Stimulated activated CD4-positive, alpha-beta T cell treated with anti-CD3 and anti-CD28 coated beads, TNF-alpha, amount 100 ng/mL, for 1 hour (primary cell): Measurements from ENCODE around the gene MAT1A.

Source experiments
- DNase-seq, 3 donors: peaks; one replicate each; pipeline ENCODE4 v3.0.0-alpha.2; 2020; ENCODE audit warnings: low read depth in 3 of 3, low spot score in 1 of 3

The MAT1A gene

DNA sequence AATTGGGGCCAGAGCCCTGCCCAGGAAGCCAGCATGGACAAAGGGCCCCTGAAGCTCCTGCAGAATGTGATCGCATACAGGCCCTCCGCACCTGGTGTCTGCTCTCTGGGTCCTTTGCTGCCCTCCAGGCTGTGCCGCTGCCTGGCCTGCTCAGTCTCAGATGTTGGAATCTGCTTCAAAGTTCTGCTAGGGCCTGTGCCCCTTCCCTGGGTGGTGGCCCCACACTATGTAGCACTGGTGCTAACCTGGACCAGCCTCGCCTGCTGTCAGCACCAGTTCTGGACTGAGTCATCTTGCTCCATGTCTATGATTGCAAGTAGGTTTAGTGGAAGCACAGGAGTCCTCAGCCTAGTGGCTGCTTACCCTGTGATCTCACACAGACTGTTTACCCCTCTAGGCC is 6.3 kb downstream of the MAT1A start:
- DNase-seq = no peak

DNA sequence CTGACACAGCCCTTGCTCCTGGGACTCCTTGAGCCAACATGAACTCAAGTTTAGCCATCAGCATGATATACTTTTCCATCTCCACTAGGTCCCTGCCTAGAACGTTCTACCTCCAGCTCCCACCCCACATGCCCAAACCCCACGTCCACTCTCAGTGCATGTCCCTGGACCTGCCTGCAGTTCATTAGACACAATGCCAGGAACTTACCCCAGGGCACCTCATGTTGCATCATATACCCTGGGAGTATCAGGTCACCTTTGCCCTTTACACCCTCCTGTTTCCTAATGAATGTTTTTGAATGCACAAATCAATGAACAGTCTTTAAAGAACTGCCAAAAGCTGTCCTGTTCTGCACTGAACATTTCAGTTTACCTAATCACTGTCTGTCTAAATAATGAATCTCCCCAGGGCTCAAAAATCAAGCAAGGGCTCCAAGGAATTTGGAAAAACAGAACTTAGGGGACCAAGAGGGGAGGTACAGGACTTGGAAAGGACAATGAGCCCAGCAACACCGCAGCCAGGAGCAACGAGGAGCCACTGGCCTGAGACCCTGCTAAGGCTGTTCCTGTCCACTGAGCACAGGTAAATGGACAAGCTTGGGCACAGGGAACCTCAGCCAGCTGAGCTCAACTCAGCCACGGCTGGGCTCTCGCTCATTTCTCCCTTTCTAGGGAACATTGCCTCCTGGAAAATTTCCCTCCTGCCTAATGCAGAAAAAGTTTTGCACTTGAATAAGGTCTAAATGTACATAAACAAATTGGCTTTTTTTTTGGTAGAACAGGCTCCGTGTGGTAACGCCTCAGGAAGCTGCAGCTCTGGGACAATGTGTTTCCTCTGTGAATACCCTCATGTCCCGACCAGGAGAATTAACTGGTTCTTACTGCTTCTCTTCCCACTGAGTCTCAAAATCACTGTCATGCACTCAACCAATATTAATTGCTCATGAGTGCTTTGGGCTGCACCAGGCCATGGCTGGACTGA is 7.4 kb downstream of the MAT1A start:
- DNase-seq = no peak

DNA sequence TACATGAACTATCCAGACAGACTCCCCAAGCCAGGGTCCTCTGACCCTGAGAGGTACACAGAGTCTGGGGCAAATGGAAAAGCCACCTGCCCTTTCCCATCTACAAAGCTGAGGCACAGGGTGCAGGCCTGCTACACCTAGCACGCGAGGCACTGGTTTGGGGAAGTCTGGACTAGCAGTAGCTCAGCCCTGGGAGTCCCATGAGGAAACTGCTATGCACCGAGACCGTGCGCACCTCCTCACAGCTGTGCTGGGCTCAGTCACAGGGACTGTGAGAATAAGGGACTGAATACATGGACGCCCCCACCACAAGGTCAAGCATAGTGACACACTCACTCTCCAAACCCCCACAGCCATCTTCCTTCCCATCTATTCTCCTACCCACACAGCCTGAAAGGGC is 8.2 kb downstream of the MAT1A start:
- DNase-seq = no peak

DNA sequence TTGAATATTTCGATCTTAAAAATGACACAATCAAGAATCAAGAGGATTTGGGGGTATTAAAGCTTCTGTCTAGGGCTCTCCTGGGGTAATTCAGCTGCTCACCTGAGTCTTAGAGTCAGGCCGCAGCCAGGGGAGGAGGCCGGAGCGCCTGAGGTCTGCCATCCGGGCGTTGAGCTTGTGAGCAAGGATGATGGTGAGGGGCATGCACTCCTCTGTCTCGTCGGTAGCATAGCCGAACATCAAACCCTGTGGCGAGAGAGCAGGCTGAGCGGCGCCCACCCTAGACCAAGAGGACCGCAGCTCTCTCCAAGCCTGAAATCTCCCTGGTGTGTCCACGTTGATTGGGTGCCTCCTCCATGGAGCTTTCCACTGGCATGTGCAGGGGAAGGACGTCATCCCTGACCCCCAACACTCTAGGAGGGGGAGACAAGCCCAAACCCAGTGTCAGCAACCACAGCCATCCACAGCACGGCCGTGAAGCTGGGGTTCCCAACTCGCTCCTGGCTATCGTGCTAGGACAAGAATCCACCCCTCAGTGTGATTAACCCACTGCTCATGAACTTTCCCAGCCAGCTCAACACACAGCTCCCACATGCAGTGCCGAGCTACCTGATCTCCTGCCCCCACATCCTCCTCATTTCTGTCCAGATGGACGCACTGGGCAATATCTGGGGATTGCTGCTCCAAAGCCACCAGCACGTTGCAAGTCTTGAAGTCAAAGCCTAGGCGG is 9.2 kb downstream of the MAT1A start:
- DNase-seq = no peak

DNA sequence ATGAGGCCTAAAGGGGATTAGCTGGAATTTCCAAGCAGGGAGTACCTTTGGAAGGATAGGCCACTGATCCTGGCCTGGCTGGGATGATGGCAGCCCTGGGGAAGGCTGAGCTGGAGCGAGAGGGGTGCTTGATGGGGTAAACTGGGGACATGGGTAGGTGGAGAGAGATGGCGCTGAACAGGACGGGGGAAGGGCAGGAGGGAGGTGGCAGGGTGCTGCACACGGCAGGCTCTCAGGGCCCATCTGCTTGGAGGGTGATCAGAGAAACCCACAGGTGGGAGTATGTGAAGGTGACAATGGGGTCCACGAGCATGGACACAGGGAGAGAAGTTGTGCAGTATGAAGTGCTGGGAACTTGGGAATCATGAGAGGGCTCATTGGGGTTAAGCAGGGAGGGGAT is 10.3 kb downstream of the MAT1A start:
- no peak for DNase-seq

DNA sequence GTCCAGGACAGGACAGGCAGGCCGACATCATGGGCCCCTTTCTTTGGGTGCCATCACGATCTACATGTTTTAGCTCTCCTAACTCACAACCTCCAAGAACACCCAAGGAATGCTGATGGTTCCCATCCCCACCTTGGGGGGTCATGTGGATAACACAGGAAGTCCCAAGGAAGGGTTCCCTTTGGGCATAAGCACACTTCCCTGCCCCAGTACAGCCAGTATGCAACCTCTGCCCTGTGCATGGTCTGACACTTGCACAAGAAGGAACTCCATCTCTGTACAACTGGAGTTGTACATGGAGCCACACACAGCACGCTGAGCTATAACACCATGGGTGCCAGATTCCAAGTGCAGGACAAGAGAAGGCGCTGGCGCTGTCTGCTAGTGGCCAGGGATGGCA is 11.0 kb downstream of the MAT1A start:
- no peak for DNase-seq

DNA sequence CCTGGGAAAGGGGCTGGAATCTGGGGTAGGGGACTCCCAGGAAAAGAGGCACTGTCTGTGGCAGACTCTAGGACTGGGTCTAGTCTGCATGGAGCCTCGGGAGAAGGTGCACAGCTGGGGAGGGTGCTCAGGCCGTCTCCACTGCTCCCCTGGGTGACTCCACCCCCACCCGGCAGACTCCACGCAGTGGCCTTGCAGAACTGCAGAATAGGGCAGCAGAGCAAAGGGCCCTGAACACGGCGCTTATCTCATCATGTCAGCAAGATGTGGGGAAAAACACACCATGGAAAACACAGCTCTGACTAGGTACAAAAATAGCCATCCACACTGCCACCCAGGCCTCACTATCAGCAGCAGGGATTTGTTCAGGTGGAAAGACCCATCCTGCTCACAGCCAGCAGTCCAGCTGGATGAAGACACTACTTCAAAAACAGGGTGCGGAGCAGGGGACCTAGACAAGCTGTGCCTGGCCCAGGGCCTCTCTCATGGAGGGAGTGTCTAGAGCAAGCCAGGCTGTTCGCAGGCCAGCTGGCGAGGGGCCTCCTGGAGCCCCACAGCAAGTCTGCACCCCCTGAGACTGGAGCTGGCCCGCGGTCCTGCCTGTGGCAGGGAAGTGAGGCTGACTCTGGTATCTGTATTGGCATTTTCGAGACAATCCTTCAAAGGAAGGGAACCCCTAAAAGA is 11.7 kb downstream of the MAT1A start:
- DNase-seq = no peak

DNA sequence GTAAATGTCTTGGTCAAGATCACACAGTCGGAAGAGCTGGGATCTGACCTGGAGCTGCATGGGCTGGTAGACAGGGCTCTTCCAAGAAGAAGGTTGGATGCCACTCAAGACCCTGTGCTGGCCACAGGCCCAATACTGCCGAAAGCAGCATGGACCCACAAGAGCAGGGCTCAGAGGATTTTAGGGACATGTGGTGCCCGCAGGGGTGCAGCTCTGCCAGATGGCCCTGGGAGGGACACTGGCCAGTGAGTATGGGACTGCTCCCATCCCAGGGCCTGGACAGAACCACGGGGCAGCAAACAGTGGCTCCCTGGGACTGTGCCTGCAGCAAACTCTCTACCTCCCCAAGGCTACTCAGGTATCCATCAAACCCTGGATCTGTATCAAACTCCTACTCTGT is 12.4 kb downstream of the MAT1A start:
- no peak for DNase-seq

DNA sequence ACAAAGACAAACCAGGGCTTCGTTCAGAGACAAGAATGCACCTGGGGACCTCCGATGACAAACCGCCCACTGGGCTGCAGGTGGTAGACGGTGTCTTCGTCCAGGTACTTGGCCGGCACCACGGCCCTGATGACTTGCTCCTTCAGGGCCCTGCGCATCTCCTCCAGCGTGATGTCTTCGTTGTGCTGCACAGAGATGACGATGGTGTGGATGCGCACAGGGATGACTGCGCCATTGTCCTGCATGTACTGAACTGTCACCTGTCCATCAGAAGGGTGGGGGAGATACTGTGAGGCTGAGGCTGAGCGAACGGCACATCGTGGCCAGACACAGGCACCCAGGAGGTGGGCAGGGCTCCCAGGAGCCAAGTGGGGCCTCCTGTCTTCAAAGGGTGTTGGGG is 13.1 kb downstream of the MAT1A start:
- no peak for DNase-seq

DNA sequence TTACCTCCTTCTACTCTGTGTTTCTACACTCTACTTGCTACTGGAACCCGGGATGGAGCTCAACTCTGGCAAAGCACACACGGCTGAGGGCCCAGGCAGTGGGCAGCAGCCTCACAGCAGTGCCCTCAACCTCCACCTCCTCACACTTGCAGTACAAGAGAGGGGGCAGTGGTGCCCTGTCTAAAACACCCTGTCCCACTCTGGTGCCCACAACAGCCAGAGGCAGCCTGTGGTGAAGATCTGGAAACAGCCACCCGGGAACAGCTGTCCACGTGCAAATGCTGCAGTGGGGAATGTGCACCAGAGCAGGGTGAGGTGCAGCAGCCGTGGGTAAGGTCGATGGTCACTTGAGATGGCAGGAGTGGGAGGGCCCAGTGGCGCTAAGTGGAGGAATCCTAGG is 13.7 kb downstream of the MAT1A start:
- no peak for DNase-seq

DNA sequence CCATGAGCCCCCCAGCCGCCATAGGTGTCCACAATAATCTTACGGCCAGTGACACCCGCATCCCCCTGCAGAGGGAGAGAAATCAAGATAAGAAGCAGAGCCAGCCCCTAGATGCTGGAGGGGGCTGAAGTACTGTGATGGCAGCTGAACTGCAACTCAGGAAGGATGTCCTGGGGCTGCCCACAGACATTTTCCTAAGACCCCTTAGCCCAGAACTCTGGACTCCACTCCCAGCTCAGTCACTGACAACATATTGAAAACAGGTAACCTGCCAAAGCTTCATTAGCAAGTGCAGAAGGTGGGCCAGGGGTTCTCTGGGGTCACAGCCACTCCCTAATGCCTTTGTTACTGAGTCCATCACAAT is 14.3 kb downstream of the MAT1A start:
- no peak for DNase-seq

DNA sequence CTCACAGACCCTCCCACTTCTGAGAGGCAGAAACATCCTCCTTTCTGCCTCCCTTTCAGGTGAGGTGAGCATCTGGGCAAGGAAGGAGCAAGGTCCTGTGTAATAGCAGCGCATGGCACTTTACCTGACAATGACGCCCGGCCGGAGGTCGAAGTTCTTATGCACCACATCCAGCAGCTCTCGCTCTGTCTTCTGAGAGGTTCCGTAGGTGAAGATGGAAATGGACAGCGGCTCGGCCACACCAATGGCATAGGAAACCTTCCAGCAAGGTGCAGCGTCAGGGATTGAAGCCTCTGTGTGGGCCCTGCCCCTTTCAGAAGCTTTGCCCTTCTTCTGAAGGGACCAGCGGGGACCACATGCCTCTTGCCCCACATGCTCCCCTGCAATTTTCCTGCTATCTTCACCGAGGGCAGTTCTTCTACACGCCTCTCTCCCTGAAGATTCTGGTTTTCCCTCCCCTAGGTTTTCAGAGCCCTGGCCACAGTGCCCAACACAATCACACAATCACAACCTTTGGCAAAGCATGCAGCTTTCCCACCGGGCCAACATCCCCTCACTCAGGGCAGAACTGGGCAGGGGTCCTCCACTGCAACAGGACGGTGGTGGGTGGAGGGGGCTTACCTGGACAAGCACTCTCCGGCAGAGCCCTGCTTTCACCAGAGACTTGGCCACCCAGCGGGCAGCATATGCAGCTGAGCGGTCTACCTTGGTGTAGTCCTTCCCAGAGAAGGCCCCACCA is 14.9 kb downstream of the MAT1A start:
- no peak for DNase-seq

DNA sequence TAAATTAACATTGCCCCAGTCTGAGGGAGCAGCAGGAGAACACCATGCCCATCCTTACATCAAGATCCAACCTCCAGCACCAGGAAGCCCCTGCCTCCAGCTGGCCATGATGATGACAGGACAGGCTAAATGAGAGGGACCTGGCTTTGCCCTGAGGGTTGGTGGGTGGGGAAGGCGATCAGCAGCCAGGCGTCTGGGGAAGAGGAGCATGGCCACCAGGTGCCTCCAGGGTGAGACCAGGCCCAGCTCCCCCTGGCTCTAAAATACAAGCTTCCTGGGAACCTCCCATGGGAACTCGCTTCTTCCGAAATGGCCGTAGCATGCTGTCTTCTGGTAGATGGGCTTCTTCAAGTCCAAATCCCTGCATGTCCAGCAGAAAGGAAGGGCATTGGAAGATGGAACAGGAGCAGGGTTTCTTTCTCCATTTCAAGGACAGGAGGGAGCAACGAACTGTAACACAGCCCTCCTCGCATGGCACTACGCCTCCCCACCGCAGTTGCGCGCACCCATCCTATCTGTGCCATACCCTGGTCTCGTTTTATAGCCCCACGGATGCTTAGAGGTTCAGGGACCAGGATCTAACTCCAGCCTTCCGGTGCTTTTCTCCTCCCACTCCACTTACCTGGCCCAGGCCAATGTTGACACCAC is 15.8 kb downstream of the MAT1A start:
- DNase-seq = no peak

DNA sequence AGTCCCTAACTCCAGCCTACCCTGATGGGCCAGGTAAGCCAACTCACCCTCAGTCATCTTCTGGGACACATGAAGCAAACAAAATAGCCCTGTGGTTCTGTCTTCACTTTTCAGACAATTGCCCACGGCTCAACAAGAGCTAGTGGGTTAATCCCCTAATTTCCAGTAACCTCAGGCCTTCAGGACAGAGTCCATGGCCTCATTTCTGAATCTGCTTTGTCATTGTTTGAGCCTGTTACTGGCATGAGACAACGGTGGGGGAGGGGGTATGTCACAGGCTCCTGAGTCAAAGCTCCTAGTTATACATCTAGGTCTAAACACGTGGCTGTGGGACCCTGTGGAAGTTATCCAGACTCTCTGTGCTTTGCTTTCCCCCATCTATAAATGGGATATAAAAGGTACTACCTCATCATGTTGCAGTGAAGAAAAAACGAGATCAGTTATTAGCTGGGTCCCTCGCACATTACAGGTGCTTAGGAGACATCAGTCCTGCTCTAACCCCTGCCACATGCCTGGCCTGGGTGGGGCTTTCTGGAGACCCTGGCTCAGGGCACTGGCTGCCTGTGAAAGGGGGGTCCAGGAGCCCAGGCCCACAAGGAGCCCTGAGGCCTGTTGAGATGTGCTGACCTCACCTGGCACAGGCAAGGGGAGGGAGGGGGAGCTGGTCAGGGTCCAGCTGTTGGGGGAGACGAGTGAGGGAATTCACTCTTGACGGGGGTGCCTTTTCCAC is 16.5 kb downstream of the MAT1A start:
- DNase-seq = no peak

DNA sequence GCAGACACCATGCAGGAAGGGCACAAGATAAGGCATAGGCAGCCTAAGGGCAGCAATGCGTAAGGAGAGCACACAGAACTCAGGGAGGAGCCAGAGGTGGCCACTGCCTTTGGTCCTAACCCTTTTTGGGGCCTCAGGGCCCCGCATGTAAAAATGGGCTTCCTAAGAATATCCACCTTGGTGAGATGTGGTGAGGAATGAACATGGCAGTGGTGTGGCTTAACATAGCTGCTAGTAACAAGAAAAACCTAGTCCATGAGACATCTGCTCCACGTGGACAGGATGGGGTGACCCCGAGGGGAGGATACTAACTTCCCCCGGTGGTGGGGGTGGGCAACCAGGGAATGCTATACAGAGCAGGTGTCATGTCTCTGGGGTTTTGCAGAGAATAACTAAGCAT is 18.0 kb downstream of the MAT1A start:
- no peak for DNase-seq

DNA sequence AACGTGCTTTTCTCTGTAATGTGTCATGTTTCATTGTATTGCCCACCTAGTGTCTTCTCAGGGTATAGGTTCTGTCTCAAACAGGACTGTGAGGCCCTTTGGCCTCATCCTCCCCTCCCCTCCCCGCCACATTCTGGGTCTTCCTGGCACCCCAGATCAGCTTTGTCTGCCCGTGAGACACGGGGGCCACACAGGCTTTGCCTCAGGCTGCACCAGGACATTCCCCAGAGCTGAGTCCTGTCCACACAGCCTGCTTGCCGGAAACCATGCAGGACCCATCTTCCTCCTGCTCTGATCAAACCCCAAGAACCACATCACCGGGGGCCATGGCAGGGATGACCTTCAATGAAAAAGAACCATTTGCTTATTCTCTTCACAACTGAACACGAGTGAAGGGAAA is 18.6 kb downstream of the MAT1A start:
- no peak for DNase-seq

DNA sequence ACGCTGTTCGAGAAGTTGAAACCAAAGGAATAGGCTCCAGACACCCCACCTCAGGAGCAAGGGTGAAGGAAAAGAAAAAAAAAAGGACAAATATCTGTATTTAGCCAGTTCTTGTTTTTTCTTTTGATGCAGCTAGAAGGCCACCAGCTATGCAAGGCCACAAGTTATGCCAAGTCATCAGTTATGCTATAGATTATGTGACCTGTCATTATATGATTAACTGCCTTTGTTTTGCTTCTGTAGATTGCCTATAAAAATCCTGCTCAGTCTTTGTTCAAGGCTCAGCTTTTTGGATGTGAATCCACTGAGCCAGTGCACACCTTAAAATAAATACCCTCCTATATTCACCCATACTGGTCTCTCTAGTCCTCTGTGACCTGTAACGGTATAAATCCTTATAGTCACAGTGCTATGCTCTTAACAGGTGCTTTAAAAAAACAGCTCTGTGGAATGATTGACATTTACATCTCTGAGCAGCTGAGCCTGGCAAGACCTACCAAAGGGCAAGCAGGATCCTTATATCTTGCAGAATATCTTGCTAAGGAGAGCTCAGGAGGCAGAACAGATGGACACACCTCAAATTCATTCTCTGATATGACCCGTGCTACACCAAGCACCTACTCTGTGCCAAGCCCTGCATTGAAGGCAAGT is 20.4 kb downstream of the MAT1A start:
- no peak for DNase-seq

DNA sequence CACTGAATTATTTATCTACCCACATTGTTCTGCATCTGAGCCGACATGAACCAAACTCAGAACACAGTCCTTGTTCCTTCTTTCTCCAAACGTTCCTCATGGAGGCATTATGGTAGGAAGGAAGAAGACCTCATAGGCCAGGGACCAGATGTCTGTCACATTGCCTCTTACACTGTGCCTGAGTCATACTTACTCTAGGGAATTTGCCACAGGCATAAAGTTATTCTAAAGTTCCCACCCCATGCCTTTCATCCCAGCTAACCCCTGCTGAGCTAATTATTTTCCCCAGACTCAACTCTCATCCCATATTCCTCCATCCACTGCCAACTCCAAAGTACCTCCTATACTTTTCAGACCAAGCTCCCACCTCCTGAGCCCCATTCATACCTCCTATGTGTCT is 21.2 kb downstream of the MAT1A start:
- no peak for DNase-seq

DNA sequence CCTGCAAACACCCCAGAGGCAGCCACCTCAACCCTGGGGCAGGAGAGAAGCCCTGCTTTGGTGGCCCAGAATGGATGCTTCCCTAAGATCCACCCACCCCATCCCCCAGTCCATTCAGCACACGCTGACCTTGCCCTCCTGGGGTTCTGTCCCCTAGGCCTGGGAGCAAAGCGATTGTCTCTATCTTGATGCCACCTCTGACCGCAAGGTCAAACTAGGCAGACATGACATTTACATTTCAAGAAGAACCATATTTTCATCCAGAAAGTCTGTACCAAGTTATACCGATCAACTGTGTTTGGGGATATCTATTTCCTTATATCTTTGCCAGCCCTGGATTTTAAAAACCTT is 23.0 kb downstream of the MAT1A start:
- no peak for DNase-seq
